Suprapubic skin (tissue), 4 donors: ENCODE measurements around the gene MON1A. TPM values are rescaled to one million over a fixed set of nuclear protein-coding genes. Genes with fewer than 3 reads are reported as not detected.
"Not testable (repeated sequence)": the region's sequence is repeated elsewhere in the genome, so short reads cannot be mapped to it uniquely, and the experiment has no call there.

Experiments used
- DNase-seq, 2 donors: peaks; one replicate each; pipeline ENCODE4 v3.0.0-alpha.2; 2019; ENCODE audit warnings: low spot score in 2 of 2
- H3K27ac ChIP-seq: fragments of 200-600 bp; sonication (generic); one replicate; pipeline ENCODE4 v1.5.1; 2019
- H3K27me3 ChIP-seq: fragments of 200-600 bp; sonication (generic); one replicate; pipeline ENCODE4 v1.5.1; 2019
- H3K36me3 ChIP-seq: fragments of 200-600 bp; sonication (generic); one replicate; pipeline ENCODE4 v1.5.1; 2019
- H3K4me1 ChIP-seq: fragments of 200-600 bp; sonication (generic); one replicate; pipeline ENCODE4 v1.5.1; 2019
- H3K4me3 ChIP-seq: fragments of 200-600 bp; sonication (generic); one replicate; pipeline ENCODE4 v1.5.1; 2019; ENCODE audit warnings: mild to moderate bottlenecking
- H3K9me3 ChIP-seq: fragments of 200-600 bp; sonication (generic); one replicate; pipeline ENCODE4 v1.5.1; 2019
- EP300 ChIP-seq: sonication (generic); formaldehyde crosslinking; IDR thresholded peaks from one replicate; pipeline ENCODE4 v1.6.1; 2017; ENCODE audit warnings: antibody characterized with exemption
- POLR2A ChIP-seq, 2 donors: fragments of 450-650 bp; IDR thresholded peaks; one replicate each; pipeline ENCODE4 v1.6.1; 2017; ENCODE audit warnings: antibody characterized with exemption in 2 of 2, mild to moderate bottlenecking in 2 of 2, moderate library complexity in 2 of 2
- POLR2AphosphoS5 ChIP-seq, 3 donors: sonication (generic); formaldehyde crosslinking; IDR thresholded peaks; one replicate each; pipeline ENCODE4 v1.6.1; 2017; ENCODE audit warnings: antibody characterized with exemption in 3 of 3
- WGBS: methylation state at CpG from one replicate; pipeline ENCODE4 v1.1.5; 2018; 5-methylcytosine and 5-hydroxymethylcytosine counted together
- total RNA-seq, 4 donors: library from RNA; depleted of rRNA; stranded (reverse); fragments of >200 nt; gene quantifications; one replicate each; pipeline ENCODE4 v1.1.0, GENCODE V29; 2016
- TF ChIP-seq, protein P1 (sequence below), 2 donors: fragments of 200-600 bp in 1 of 2; fragments of 450-650 bp in 1 of 2; sonication (generic) in 1 of 2; IDR thresholded peaks; one replicate each; pipeline ENCODE4 v1.5.1; 2016 to 2019; ENCODE audit warnings: antibody characterized with exemption in 2 of 2, mild to moderate bottlenecking in 1 of 2, moderate library complexity in 1 of 2

MON1A gene
- total RNA-seq, 4 donors from 2014 or later = 6.2 to 15.6 (median 11.9) TPM

DNA sequence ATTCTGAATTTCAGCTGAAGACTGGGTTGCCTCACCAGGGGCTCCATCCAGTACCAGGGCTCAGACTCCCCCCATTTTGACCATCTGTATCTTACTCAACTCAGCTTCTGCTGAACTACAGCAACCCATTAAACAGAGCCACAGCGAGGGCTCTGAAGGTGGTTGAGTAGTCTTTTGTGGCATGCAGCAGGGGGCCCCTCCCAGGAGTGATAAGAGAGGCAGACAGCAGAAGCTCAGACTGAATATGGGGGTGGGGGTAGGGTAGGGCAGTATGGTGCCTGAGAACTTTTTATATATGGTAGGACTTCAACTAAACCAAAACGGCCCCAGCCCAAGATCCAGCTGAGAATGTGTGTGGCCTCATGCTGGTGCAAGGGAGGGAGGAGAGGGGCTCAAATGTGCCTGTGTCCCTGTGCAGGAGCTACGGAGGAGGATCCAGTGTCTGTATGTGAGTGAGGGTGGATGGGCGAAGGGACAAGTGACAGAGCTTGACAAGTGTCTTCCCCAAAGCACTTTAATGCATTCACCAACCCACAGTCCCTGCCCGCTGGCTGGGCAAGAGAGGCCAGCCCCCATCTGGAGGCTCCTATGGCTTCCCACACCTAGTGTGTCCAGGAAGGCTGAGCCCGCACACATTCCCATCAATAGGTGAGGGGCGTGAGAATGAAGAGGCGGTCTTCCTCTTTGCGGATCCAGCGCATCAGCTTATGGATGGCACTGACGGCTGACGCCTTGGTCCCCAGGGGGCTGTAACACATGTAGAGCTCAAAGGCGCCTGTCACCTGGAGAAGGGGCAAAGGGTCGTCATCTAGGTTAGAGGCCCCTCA, 21.0 kb downstream of the MON1A start:
- 91% methylated on average over 7 of the region's 14 CpGs for WGBS
- DNase-seq = no peak
- peaks cover 45% of the 10 kb centered on the region for H3K36me3 ChIP-seq
- H3K4me1 ChIP-seq = peaks cover 28% of the 10 kb centered on the region
- H3K4me3 ChIP-seq = no peak overlapping the region
- no peak overlapping the region for H3K27ac ChIP-seq
- H3K27me3 ChIP-seq = no peaks in the 10 kb centered on the region
- H3K9me3 ChIP-seq = no peaks in the 10 kb centered on the region
- no peak for TF ChIP-seq POLR2AphosphoS5 (IDR thresholded peaks at IDR 0.05)
- TF ChIP-seq POLR2A (IDR thresholded peaks at IDR 0.05) = no peak
- no peak for TF ChIP-seq EP300
- TF ChIP-seq, protein P1, sequence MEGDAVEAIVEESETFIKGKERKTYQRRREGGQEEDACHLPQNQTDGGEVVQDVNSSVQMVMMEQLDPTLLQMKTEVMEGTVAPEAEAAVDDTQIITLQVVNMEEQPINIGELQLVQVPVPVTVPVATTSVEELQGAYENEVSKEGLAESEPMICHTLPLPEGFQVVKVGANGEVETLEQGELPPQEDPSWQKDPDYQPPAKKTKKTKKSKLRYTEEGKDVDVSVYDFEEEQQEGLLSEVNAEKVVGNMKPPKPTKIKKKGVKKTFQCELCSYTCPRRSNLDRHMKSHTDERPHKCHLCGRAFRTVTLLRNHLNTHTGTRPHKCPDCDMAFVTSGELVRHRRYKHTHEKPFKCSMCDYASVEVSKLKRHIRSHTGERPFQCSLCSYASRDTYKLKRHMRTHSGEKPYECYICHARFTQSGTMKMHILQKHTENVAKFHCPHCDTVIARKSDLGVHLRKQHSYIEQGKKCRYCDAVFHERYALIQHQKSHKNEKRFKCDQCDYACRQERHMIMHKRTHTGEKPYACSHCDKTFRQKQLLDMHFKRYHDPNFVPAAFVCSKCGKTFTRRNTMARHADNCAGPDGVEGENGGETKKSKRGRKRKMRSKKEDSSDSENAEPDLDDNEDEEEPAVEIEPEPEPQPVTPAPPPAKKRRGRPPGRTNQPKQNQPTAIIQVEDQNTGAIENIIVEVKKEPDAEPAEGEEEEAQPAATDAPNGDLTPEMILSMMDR (IDR thresholded peaks at IDR 0.05) = no peak

DNA sequence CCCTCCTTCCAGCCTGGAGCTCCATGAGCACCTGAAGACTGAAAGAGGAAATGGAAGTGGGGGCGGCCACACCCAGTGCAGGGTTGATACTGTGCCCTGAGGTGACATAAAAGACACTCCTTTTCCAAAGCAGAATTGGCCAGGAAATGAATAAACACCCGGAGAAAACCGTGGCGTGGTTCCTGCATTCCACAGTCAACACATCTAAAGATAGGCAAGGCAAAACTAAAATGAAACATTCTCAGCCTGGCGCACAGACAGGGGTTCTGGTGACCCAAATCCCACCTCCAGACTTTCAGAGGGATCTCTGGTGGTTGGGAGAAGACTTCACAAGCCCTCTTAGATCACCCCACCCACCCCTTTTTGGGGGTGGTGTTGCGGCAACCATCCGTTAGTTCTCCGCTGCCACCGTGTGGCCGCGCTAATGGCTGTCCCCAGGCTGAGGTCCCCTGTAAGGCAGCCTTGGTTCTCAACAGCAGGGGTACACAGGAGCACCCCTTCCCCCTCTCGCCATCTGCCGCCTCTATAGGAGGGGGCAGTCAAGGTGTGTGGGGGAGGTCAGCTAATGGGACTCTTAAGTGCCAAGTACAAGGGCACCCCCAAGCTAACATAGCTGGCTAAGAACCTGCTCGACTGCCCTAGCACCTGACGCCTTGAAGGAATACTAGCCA, 23.4 kb downstream of the MON1A start:
- DNase-seq = no peak
- peaks cover 52% of the 10 kb centered on the region for H3K4me1 ChIP-seq
- 22% methylated on average over 9 of the region's 15 CpGs for WGBS
- TF ChIP-seq, protein P1 (IDR thresholded peaks at IDR 0.05) = peak; percentile 8 to 60
- TF ChIP-seq POLR2AphosphoS5 (IDR thresholded peaks at IDR 0.05) = no peak
- H3K27me3 ChIP-seq = no peaks in the 10 kb centered on the region
- H3K36me3 ChIP-seq = peaks cover 24% of the 10 kb centered on the region
- peak overlapping the region; percentile 5 for H3K4me3 ChIP-seq
- no peak overlapping the region for H3K27ac ChIP-seq
- H3K9me3 ChIP-seq = no peaks in the 10 kb centered on the region

GRCh38 chr3:49904448-49904847, 25.2 kb downstream of the MON1A start:
- DNase-seq = not testable (repeated sequence)
- H3K27ac ChIP-seq = peak overlapping the region; percentile 4
- 96% methylated on average over 12 of the region's 13 CpGs for WGBS

GRCh38 chr3:49903451-49904424, 25.9 kb downstream of the MON1A start, which contains the start of gene MST1R:
TSS of gene MST1R (minus strand) at chr3:49903873. CDS start at chr3:49903609, 264 bp downstream.
- Histone ChIP-seq H3K9me3 (no peaks in the 10 kb centered on the region), H3K36me3 (peaks cover 4% of the 10 kb centered on the region), H3K4me1 (peaks cover 69% of the 10 kb centered on the region), H3K27me3 (no peaks in the 10 kb centered on the region), H3K4me3 (peak within 1 kb of the TSS; percentile 52), H3K27ac (peak within 1 kb of the TSS; percentile 82)
- DNase-seq = peak in 1 of 2 donors; percentile 81
- TF ChIP-seq POLR2A (IDR thresholded peaks at IDR 0.05) (no peak), EP300 (no peak), POLR2AphosphoS5 (IDR thresholded peaks at IDR 0.05) (no peak)
- TF ChIP-seq, protein P1 (IDR thresholded peaks at IDR 0.05) = no peak
- WGBS = 50% methylated on average over 5 of the region's 65 CpGs

More at GRCh38 chr3:49904448-49904847, 25.2 kb downstream of the MON1A start:
- H3K27me3 ChIP-seq, H3K36me3 ChIP-seq, H3K9me3 ChIP-seq: not testable (repeated sequence)
- peaks cover 69% of the 10 kb centered on the region for H3K4me1 ChIP-seq
- H3K4me3 ChIP-seq = peak overlapping the region; percentile 52

DNA sequence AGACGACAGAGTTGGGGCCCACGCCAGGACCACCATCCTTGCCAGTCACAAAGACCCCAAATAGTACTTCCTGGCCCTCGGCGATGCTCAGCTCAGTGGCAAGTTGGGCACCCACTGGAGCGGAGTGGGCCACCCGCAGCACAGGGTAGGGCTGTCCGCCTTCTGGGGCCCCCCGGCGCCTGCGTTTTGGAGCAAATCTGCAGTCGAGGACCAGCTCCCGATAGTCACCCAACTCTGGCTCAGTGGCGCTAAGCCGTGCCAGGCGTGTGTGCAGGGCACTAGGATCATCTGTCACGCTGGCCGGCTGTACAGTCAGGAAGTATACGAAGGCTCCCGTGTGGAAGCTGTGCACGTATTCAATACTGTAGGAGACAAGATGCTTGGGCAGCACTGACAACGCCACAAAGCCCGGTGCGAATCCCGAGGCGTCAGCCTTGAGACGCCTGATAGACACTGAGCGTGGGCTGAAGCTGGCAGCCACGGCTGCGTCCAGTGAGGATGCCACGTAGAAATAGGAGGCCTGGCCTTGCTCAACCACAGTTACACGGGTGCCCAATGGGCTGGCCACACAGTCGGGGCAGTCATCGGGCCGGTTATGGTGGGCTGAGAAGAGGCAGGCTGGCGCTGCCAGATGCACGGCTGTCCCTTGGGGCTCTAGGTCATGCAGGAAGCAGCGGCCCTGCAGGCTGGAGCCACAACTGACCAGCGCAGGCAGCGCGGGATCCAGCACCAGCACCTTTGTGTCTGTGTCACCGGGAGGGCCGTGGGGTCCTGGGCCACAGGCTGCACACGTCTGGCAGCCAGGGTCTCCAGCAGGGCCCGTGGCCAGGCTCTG, 26.9 kb downstream of the MON1A start:
- H3K27ac ChIP-seq = peak overlapping the region; percentile 82
- no peaks in the 10 kb centered on the region for H3K27me3 ChIP-seq
- WGBS = 74% methylated on average over 31 of the region's 44 CpGs
- TF ChIP-seq, protein P1 (IDR thresholded peaks at IDR 0.05) = no peak
- TF ChIP-seq POLR2AphosphoS5 (IDR thresholded peaks at IDR 0.05) = no peak
- peak overlapping the region; percentile 52 for H3K4me3 ChIP-seq
- H3K36me3 ChIP-seq = no peaks in the 10 kb centered on the region
- H3K9me3 ChIP-seq = no peaks in the 10 kb centered on the region
- H3K4me1 ChIP-seq = peaks cover 69% of the 10 kb centered on the region
- DNase-seq = no peak
